ENCODE data around the gene DCUN1D4.

DNA sequence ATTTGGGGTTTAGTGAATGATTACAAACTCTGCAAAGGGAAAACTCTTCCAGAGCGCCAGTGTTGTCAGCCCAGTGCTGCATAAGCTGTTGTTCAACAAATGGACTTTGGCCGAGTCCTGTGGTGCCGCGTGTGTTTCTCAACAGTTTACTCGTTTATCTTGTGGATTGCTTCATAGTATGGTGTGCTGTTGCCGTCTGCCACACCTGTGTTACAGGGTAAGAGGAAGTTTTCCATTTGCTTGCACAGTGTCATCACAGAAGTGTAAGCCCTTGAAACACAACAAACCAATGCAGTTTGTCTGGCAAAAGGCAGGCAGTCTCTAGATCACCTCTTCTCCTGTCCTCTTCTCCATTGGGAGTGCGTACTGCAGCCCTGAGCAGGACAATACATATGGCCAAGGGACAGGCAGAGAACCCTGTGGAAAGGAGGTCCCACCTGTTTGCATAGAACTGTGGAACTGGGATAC lies 66.3 kb downstream of the DCUN1D4 start:
- TF ChIP-seq, protein P1, sequence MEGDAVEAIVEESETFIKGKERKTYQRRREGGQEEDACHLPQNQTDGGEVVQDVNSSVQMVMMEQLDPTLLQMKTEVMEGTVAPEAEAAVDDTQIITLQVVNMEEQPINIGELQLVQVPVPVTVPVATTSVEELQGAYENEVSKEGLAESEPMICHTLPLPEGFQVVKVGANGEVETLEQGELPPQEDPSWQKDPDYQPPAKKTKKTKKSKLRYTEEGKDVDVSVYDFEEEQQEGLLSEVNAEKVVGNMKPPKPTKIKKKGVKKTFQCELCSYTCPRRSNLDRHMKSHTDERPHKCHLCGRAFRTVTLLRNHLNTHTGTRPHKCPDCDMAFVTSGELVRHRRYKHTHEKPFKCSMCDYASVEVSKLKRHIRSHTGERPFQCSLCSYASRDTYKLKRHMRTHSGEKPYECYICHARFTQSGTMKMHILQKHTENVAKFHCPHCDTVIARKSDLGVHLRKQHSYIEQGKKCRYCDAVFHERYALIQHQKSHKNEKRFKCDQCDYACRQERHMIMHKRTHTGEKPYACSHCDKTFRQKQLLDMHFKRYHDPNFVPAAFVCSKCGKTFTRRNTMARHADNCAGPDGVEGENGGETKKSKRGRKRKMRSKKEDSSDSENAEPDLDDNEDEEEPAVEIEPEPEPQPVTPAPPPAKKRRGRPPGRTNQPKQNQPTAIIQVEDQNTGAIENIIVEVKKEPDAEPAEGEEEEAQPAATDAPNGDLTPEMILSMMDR (conservative IDR thresholded peaks at IDR 0.05 in 1 of 2, IDR thresholded peaks at IDR 0.05 in 1 of 2; ENCODE audit: low read depth in 1 of 2, low read length in 2 of 2), result no peak
- no peak for TF ChIP-seq EZH2 (IDR thresholded peaks at IDR 0.05; ENCODE audit: low read length, missing control alignments)

Measured in fibroblast of lung (primary cell).